K562 (cell line): ENCODE measurements around the gene KCNJ9. TPM values are rescaled to one million over a fixed set of nuclear protein-coding genes. Genes with fewer than 3 reads are reported as not detected.

Experiments used
- ATAC-seq: fragments of 200-7000 bp; cut with Tn5 transposase; 3 replicates; pipeline ENCODE4 v1.9.1; 2020; ENCODE audit warnings: moderate library complexity
- BruUV-seq: library from RNA; stranded (reverse); fragments of 400-500 nt; replicated peaks from 2 replicates; lab custom pipeline; 2021; lab: Mats Ljungman, UMichigan
- CTCF ChIA-PET: fragments of 300-600 bp; formaldehyde crosslinking; extraction: SDS; loops from one replicate; lab custom pipeline; 2021; ENCODE audit warnings: low intra/inter-chr PET ratio; lab: Yijun Ruan, JAX
- POLR2A ChIA-PET: fragments of 300-600, 350-650 bp; sonication (Branson Sonifier 250); formaldehyde crosslinking; extraction: SDS; loops from one replicate; lab custom pipeline; 2021; ENCODE audit warnings: antibody characterized with exemption, inconsistent platforms; lab: Yijun Ruan, JAX
- DNase-seq, 4 experiments: peaks; one replicate each; pipeline versions ENCODE4 v3.0.0 to v3.0.0-alpha.2; 2011 to 2018; ENCODE audit warnings: low spot score in 3 of 4, mixed read lengths in 3 of 4; ENCODE audit errors: extremely low read depth in 1 of 4
- FAIRE-seq: peaks from 2 replicates; lab custom pipeline; 2011; peaks lifted over from hg19 to GRCh38; lab: Jason Lieb, UNC
- H2AFZ ChIP-seq: 2 replicates; pipeline ENCODE4 v1.6.0; 2011; ENCODE audit warnings: low read depth, low read length, control low read depth, inconsistent platforms
- H3K27ac ChIP-seq: fragments of 200-600 bp; 3 replicates; pipeline ENCODE4 v1.8.0; 2011; ENCODE audit warnings: low read depth, mild to moderate bottlenecking, control low read depth, inconsistent platforms, low read length, moderate library complexity, mixed read lengths; ENCODE audit errors: extremely low read depth
- H3K27me3 ChIP-seq, 2 experiments: fragments of 300-600 bp in 1 of 2; 2 replicates in 1 of 2; 3 replicates in 1 of 2; pipeline versions ENCODE4 v1.6.0 to v1.8.0; 2011; ENCODE audit warnings: inconsistent platforms in 2 of 2, low read length in 2 of 2, mild to moderate bottlenecking in 1 of 2, mixed read lengths in 1 of 2, moderate library complexity in 1 of 2; ENCODE audit not compliant: control insufficient read depth in 2 of 2, insufficient read depth in 2 of 2
- H3K36me3 ChIP-seq: fragments of 300-600 bp; 3 replicates; pipeline ENCODE4 v1.8.0; 2011; ENCODE audit warnings: mild to moderate bottlenecking, low read length, inconsistent platforms; ENCODE audit not compliant: control insufficient read depth, insufficient read depth
- H3K4me1 ChIP-seq, 2 experiments: fragments of 200-600 bp in 1 of 2; replicated peaks in 1 of 2; 2 replicates in 1 of 2; 3 replicates in 1 of 2; pipeline versions ENCODE4 v1.5.1 to v1.8.0; 2011; ENCODE audit warnings: inconsistent platforms in 2 of 2, low read length in 2 of 2, mild to moderate bottlenecking in 1 of 2, mixed read lengths in 1 of 2, moderate library complexity in 1 of 2; ENCODE audit not compliant: control insufficient read depth in 2 of 2, insufficient read depth in 2 of 2
- H3K4me2 ChIP-seq: 2 replicates; pipeline ENCODE4 v1.6.1; 2011; ENCODE audit warnings: low read length, control low read depth, inconsistent platforms, mixed read lengths; ENCODE audit not compliant: insufficient read depth
- H3K4me3 ChIP-seq: fragments of 200-600 bp; sonication (generic), shearing (Covaris generic); 2 replicates; pipeline ENCODE4 v1.5.1; 2016; ENCODE audit warnings: control low read depth, inconsistent platforms
- H3K79me2 ChIP-seq: fragments of 200-600 bp; 3 replicates; pipeline ENCODE4 v1.8.0; 2011; ENCODE audit warnings: low read length, inconsistent platforms; ENCODE audit not compliant: control insufficient read depth, insufficient read depth
- H3K9ac ChIP-seq, 2 experiments: 2 replicates each; pipeline versions ENCODE4 v1.6.0 to v1.6.1; 2011; ENCODE audit warnings: low read depth in 2 of 2, low read length in 2 of 2, control low read depth in 1 of 2, inconsistent platforms in 1 of 2, mild to moderate bottlenecking in 1 of 2, mixed read lengths in 1 of 2; ENCODE audit not compliant: insufficient read depth in 1 of 2
- H3K9me1 ChIP-seq: one replicate; pipeline ENCODE4 v1.6.0; 2011; ENCODE audit warnings: inconsistent platforms, mild to moderate bottlenecking, low read length, moderate library complexity; ENCODE audit not compliant: control insufficient read depth, insufficient read depth
- H3K9me3 ChIP-seq: replicated peaks from 2 replicates; pipeline ENCODE4 v1.5.1; 2011; ENCODE audit warnings: low read depth, low read length, inconsistent platforms; ENCODE audit not compliant: control insufficient read depth, insufficient read depth
- H4K20me1 ChIP-seq: replicated peaks from 2 replicates; pipeline ENCODE4 v1.6.1; 2011; ENCODE audit warnings: low read length, inconsistent platforms, mixed read lengths; ENCODE audit not compliant: control insufficient read depth, insufficient read depth
- CCNT2 ChIP-seq: IDR thresholded peaks from 2 replicates; pipeline ENCODE4 v1.6.1; 2011; ENCODE audit warnings: borderline replicate concordance, low read depth, mild to moderate bottlenecking, moderate library complexity, mixed read lengths, low read length; ENCODE audit not compliant: insufficient read length; ENCODE audit errors: extremely low read depth
- DACH1 ChIP-seq: fragments of 450-650 bp; IDR thresholded peaks from 2 replicates; pipeline ENCODE4 v1.6.1; 2018; ENCODE audit not compliant: partially characterized antibody
- EP400 ChIP-seq: fragments of 450-650 bp; IDR thresholded peaks from 2 replicates; pipeline ENCODE4 v1.6.1; 2017; ENCODE audit warnings: antibody characterized with exemption, mild to moderate bottlenecking, moderate library complexity
- FOS ChIP-seq: IDR thresholded peaks from 3 replicates; pipeline ENCODE4 v1.6.1; 2011; ENCODE audit not compliant: insufficient read length; ENCODE audit errors: extremely low read depth
- GTF2F1 ChIP-seq: IDR thresholded peaks from 2 replicates; pipeline ENCODE4 v1.6.1; 2011; ENCODE audit warnings: low read depth, low read length, improper control_type of control experiment
- IFI16 ChIP-seq: fragments of 250-450 bp; sonication (Bioruptor Pico); IDR thresholded peaks from 2 replicates; pipeline ENCODE4 v2.1.2; 2022; ENCODE audit warnings: mild to moderate bottlenecking, inconsistent platforms
- MAX ChIP-seq: sonication (generic); formaldehyde crosslinking; IDR thresholded peaks from 2 replicates; pipeline ENCODE4 v1.9.0; 2022; ENCODE audit warnings: mild to moderate bottlenecking, missing genetic modification reagents
- PPARD ChIP-seq: fragments of 250-450 bp; sonication (Bioruptor Pico); IDR thresholded peaks from 2 replicates; pipeline ENCODE4 v1.8.0; 2022; ENCODE audit warnings: inconsistent platforms, mild to moderate bottlenecking, moderate library complexity
- SRSF1 ChIP-seq: fragments of 200-400 bp; formaldehyde crosslinking; IDR thresholded peaks from 2 replicates; pipeline ENCODE4 v1.6.1; 2017; ENCODE audit warnings: mild to moderate bottlenecking, low read depth, low read length, moderate library complexity
- TEAD4 ChIP-seq, 2 experiments: sonication (generic) in 1 of 2; formaldehyde crosslinking in 1 of 2; IDR thresholded peaks; 2 replicates each; pipeline versions ENCODE4 v1.6.1 to v1.8.0; 2012 to 2022; ENCODE audit warnings: borderline replicate concordance in 1 of 2, inconsistent platforms in 1 of 2, low read length in 1 of 2, mild to moderate bottlenecking in 1 of 2, missing genetic modification reagents in 1 of 2
- ZKSCAN1 ChIP-seq: fragments of 150-350 bp; IDR thresholded peaks from 2 replicates; pipeline ENCODE4 v1.6.1; 2016; ENCODE audit warnings: low read depth, low read length
- ZNF165 ChIP-seq: fragments of 250-450 bp; sonication (Bioruptor Pico); IDR thresholded peaks from 2 replicates; pipeline ENCODE4 v1.4.0; 2020; ENCODE audit warnings: borderline replicate concordance
- ZNF184 ChIP-seq: sonication (generic); formaldehyde crosslinking; IDR thresholded peaks from 2 replicates; pipeline ENCODE4 v1.5.0; 2020; ENCODE audit warnings: missing genetic modification reagents
- WGBS: fragments of 100-300 bp; shearing (Covaris generic); methylation state at CpG from one replicate; pipeline ENCODE4 v1.1.6; 2016; ENCODE audit warnings: low coverage, mixed read lengths; ENCODE audit not compliant: insufficient coverage; ENCODE audit errors: missing lambda C conversion rate; 5-methylcytosine and 5-hydroxymethylcytosine counted together
- in situ Hi-C: fragments of 300-500 bp; cut with MboI; formaldehyde crosslinking; loops from 4 replicates; pipeline ENCODE4 v1.15.0; 2018; ENCODE audit warnings: inconsistent platforms, mixed read lengths
- intact Hi-C: fragments of 100-400 bp; cut with micrococcal nuclease; formaldehyde crosslinking; loops from 2 replicates; pipeline ENCODE4 v1.14.2; 2022
- polyA plus RNA-seq, 8 experiments: library from polyadenylated mRNA; depleted of rRNA in 4 of 8; stranded (reverse) in 5 of 8; unstranded in 3 of 8; fragments of >200 nt; fragmentation: Nextera tagmentation in 2 of 8; fragmentation: Illumina TruSeq in 1 of 8; extraction: Ambion mirVana in 2 of 8; extraction: Trizol in 1 of 8; gene quantifications; 2 replicates each; pipeline versions ENCODE4 v1.2.1 to v1.2.3, GENCODE V29; 2011 to 2014; ENCODE audit warnings: inconsistent platforms in 1 of 8, missing spikeins in 1 of 8
- total RNA-seq, 7 experiments: library from RNA; depleted of rRNA in 6 of 7; stranded (reverse); fragments of >200 nt in 6 of 7; fragmentation: Illumina TruSeq in 2 of 7; extraction: Trizol in 2 of 7; gene quantifications; 2 replicates each; pipeline versions ENCODE4 v1.2.1 to v1.2.3, GENCODE V29; 2011 to 2021; ENCODE audit warnings: low replicate concordance in 1 of 7
- TF ChIP-seq, protein P1 (sequence below): sonication (generic); formaldehyde crosslinking; IDR thresholded peaks from 2 replicates; pipeline ENCODE4 v1.8.0; 2023; ENCODE audit warnings: missing genetic modification reagents, mild to moderate bottlenecking, borderline replicate concordance
- TF ChIP-seq, protein P2 (sequence below): fragments of 250-450 bp; sonication (Bioruptor Pico); IDR thresholded peaks from 2 replicates; pipeline ENCODE4 v1.6.1; 2021; ENCODE audit warnings: mild to moderate bottlenecking

Gene KCNJ9
- total and polyA plus RNA-seq, 9 of the 15 experiments (the other 6 are each of a cell fraction or from before 2014, with no cell fraction given), result not detected

- Histone ChIP-seq H3K4me3 (no peak overlapping the region), H3K9me3 (no peaks in the 10 kb centered on the region), H4K20me1 (no peaks in the 10 kb centered on the region), H3K36me3 (no peaks in the 10 kb centered on the region), H3K27me3 (peaks cover 25 to 60% of the 10 kb centered on the region in 2 experiments), H3K27ac (no peak overlapping the region), H3K79me2 (no peaks in the 10 kb centered on the region), H2AFZ (no peak overlapping the region), H3K9ac (no peak overlapping the region), H3K9me1 (no peaks in the 10 kb centered on the region), H3K4me1 (no peaks in the 10 kb centered on the region; a peak in 1 of 5 replicates), H3K4me2 (no peak overlapping the region)
- 2% methylated on average over 7 of the region's 8 CpGs for WGBS
- TF ChIP-seq FOS (no peak), CCNT2 (no peak), GTF2F1 (no peak), DACH1 (no peak), MAX (CRISPR knock-in tag) (no peak), TEAD4 (IDR thresholded peaks at IDR 0.05; ENCODE audit: low read length) (no peak), TEAD4 (CRISPR knock-in tag; IDR thresholded peaks at IDR 0.05; ENCODE audit: borderline replicate concordance) (no peak), EP400 (no peak), ZNF184 (CRISPR knock-in tag) (no peak), IFI16 (CRISPR knock-in tag) (no peak), ZNF165 (CRISPR knock-in tag) (no peak), ZKSCAN1 (no peak), SRSF1 (no peak), PPARD (CRISPR knock-in tag) (no peak)
- TF ChIP-seq, protein P1, sequence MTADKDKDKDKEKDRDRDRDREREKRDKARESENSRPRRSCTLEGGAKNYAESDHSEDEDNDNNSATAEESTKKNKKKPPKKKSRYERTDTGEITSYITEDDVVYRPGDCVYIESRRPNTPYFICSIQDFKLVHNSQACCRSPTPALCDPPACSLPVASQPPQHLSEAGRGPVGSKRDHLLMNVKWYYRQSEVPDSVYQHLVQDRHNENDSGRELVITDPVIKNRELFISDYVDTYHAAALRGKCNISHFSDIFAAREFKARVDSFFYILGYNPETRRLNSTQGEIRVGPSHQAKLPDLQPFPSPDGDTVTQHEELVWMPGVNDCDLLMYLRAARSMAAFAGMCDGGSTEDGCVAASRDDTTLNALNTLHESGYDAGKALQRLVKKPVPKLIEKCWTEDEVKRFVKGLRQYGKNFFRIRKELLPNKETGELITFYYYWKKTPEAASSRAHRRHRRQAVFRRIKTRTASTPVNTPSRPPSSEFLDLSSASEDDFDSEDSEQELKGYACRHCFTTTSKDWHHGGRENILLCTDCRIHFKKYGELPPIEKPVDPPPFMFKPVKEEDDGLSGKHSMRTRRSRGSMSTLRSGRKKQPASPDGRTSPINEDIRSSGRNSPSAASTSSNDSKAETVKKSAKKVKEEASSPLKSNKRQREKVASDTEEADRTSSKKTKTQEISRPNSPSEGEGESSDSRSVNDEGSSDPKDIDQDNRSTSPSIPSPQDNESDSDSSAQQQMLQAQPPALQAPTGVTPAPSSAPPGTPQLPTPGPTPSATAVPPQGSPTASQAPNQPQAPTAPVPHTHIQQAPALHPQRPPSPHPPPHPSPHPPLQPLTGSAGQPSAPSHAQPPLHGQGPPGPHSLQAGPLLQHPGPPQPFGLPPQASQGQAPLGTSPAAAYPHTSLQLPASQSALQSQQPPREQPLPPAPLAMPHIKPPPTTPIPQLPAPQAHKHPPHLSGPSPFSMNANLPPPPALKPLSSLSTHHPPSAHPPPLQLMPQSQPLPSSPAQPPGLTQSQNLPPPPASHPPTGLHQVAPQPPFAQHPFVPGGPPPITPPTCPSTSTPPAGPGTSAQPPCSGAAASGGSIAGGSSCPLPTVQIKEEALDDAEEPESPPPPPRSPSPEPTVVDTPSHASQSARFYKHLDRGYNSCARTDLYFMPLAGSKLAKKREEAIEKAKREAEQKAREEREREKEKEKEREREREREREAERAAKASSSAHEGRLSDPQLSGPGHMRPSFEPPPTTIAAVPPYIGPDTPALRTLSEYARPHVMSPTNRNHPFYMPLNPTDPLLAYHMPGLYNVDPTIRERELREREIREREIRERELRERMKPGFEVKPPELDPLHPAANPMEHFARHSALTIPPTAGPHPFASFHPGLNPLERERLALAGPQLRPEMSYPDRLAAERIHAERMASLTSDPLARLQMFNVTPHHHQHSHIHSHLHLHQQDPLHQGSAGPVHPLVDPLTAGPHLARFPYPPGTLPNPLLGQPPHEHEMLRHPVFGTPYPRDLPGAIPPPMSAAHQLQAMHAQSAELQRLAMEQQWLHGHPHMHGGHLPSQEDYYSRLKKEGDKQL (CRISPR knock-in tag), result no peak
- TF ChIP-seq, protein P2, sequence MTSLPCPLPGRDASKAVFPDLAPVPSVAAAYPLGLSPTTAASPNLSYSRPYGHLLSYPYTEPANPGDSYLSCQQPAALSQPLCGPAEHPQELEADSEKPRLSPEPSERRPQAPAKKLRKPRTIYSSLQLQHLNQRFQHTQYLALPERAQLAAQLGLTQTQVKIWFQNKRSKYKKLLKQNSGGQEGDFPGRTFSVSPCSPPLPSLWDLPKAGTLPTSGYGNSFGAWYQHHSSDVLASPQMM, result no peak
- FAIRE-seq, result no peak
- ATAC-seq, result no peak
- CTCF ChIA-PET, result no interaction called here
- DNase-seq, result no peak
- POLR2A ChIA-PET, result no interaction called here
- BruUV-seq, result no TSS peak
- intact Hi-C loops, result no loop called here
- in situ Hi-C loops, result no loop called here
Measured at GRCh38 chr1:160117709-160118183, 36.4 kb downstream of the KCNJ9 start.
